DMS 273 (cell line): ENCODE measurements around the gene ACTL6B.
"Not testable (repeated sequence)": the region's sequence is repeated elsewhere in the genome, so short reads cannot be mapped to it uniquely, and the experiment has no call there.

Source experiments
- DNase-seq: peaks from one replicate; lab custom pipeline; 2025; ENCODE audit not compliant: unreplicated experiment; lab: John Stamatoyannopoulos, UW

The ACTL6B gene

GRCh38 chr7:100655908-100656674, at the start of gene ACTL6B:
ACTL6B (minus strand) TSS chr7:100656448; CDS start chr7:100656354, 94 bp downstream.
- DNase-seq, result peak; percentile 90

GRCh38 chr7:100705320-100705752, 49.1 kb upstream of the ACTL6B start:
- peak; percentile 93 for DNase-seq

- DNase-seq, result not testable (repeated sequence)
Measured at GRCh38 chr7:100701089-100701488, 44.8 kb upstream of the ACTL6B start.

GRCh38 chr7:100699018-100699417, 42.8 kb upstream of the ACTL6B start:
- DNase-seq, result no peak

- DNase-seq, result no peak
Measured at GRCh38 chr7:100696123-100696521, 39.9 kb upstream of the ACTL6B start.

GRCh38 chr7:100694098-100694745, 38.0 kb upstream of the ACTL6B start, which contains the start of gene GIGYF1:
GIGYF1 (minus strand) TSS chr7:100694250; CDS start chr7:100688238, 6,012 bp downstream.
- DNase-seq, result peak; percentile 94

- peak; percentile 79 for DNase-seq
Measured at GRCh38 chr7:100693312-100694097, 37.3 kb upstream of the ACTL6B start.

GRCh38 chr7:100692578-100692961, 36.3 kb upstream of the ACTL6B start:
- peak; percentile 54 for DNase-seq

- peak; percentile 95 for DNase-seq
Measured at GRCh38 chr7:100691676-100692577, 35.7 kb upstream of the ACTL6B start.

- DNase-seq, result no peak
Measured at GRCh38 chr7:100689230-100690135, 33.2 kb upstream of the ACTL6B start.

- DNase-seq, result no peak
Measured at GRCh38 chr7:100688326-100688860, 32.1 kb upstream of the ACTL6B start.

- no peak for DNase-seq
Measured at GRCh38 chr7:100687751-100688300, 31.6 kb upstream of the ACTL6B start.

GRCh38 chr7:100687261-100687660, 31.0 kb upstream of the ACTL6B start:
- no peak for DNase-seq

GRCh38 chr7:100686822-100687211, 30.6 kb upstream of the ACTL6B start:
- DNase-seq, result no peak

- DNase-seq, result no peak
Measured at GRCh38 chr7:100686201-100686821, 30.1 kb upstream of the ACTL6B start.

GRCh38 chr7:100685631-100686145, 29.4 kb upstream of the ACTL6B start:
- no peak for DNase-seq

- DNase-seq, result no peak
Measured at GRCh38 chr7:100685049-100685605, 28.9 kb upstream of the ACTL6B start.

- no peak for DNase-seq
Measured at GRCh38 chr7:100684534-100685042, 28.3 kb upstream of the ACTL6B start.
